GM11168 (cell line): ENCODE data around the gene APC2.
"Not testable (repeated sequence)": the region's sequence is repeated elsewhere in the genome, so short reads cannot be mapped to it uniquely, and the experiment has no call there.

Experiments
- in situ Hi-C: fragments of 300-500 bp; cut with MboI; formaldehyde crosslinking; loops from one replicate; pipeline ENCODE4 v1.12.0; 2022; ENCODE audit warnings: low sequenced_read_pairs; ENCODE audit not compliant: unreplicated experiment

APC2 gene

GRCh38 chr19:1426736-1427135 is 23.2 kb upstream of the APC2 start:
- in situ Hi-C loops: no loop called here

GRCh38 chr19:1427221-1427920 is 22.6 kb upstream of the APC2 start:
- in situ Hi-C loops: no loop called here

GRCh38 chr19:1428738-1429391 is 21.1 kb upstream of the APC2 start:
- in situ Hi-C loops: no loop called here

- in situ Hi-C loops: no loop called here
Measured at GRCh38 chr19:1429750-1430149, 20.2 kb upstream of the APC2 start.

GRCh38 chr19:1430246-1430645 is 19.7 kb upstream of the APC2 start:
- in situ Hi-C loops: no loop called here

GRCh38 chr19:1431759-1432506 is 18.0 kb upstream of the APC2 start:
- in situ Hi-C loops: no loop called here

GRCh38 chr19:1432507-1432887 is 17.4 kb upstream of the APC2 start:
- in situ Hi-C loops: no loop called here

- in situ Hi-C loops: no loop called here
Measured at GRCh38 chr19:1433119-1434039, 16.5 kb upstream of the APC2 start.

GRCh38 chr19:1434040-1434366 is 15.9 kb upstream of the APC2 start:
- in situ Hi-C loops: no loop called here

- in situ Hi-C loops: no loop called here
Measured at GRCh38 chr19:1434577-1435060, 15.3 kb upstream of the APC2 start.

GRCh38 chr19:1435378-1435989 is 14.4 kb upstream of the APC2 start:
- in situ Hi-C loops: no loop called here

- in situ Hi-C loops: no loop called here
Measured at GRCh38 chr19:1437609-1438008, 12.3 kb upstream of the APC2 start.

GRCh38 chr19:1438035-1438932 is 11.6 kb upstream of the APC2 start, which contains the start of gene RPS15:
RPS15 (plus strand) TSS chr19:1438396; CDS start chr19:1438426, 30 bp downstream.
- in situ Hi-C loops: no loop called here

- in situ Hi-C loops: no loop called here
Measured at GRCh38 chr19:1438933-1439354, 11.0 kb upstream of the APC2 start.

GRCh38 chr19:1439525-1440417 is 10.2 kb upstream of the APC2 start:
- in situ Hi-C loops: not testable (repeated sequence)

GRCh38 chr19:1440418-1440801 is 9.5 kb upstream of the APC2 start:
- in situ Hi-C loops: no loop called here

- in situ Hi-C loops: no loop called here
Measured at GRCh38 chr19:1441022-1441426, 8.9 kb upstream of the APC2 start.
